Activated CD8-positive, alpha-beta memory T cell treated with anti-CD3 and anti-CD28 coated beads, Interleukin-2, amount 50 U/mL, for 24 hours (primary cell): ENCODE data around the gene TBC1D10B.
"Not testable (repeated sequence)": the region's sequence is repeated elsewhere in the genome, so short reads cannot be mapped to it uniquely, and the experiment has no call there.

Experiments used
- DNase-seq: peaks from one replicate; pipeline ENCODE4 v3.0.0-alpha.2; 2020; ENCODE audit errors: extremely low read depth

The TBC1D10B gene

GRCh38 chr16:30397776-30398660 lies 27.7 kb upstream of the TBC1D10B start:
- DNase-seq: no peak

- DNase-seq: no peak
Observed at GRCh38 chr16:30397056-30397455, 26.8 kb upstream of the TBC1D10B start.

GRCh38 chr16:30396627-30397026 lies 26.3 kb upstream of the TBC1D10B start:
- not testable (repeated sequence) for DNase-seq

- no peak for DNase-seq
Observed at GRCh38 chr16:30395992-30396585, 25.8 kb upstream of the TBC1D10B start.

- no peak for DNase-seq
Observed at GRCh38 chr16:30395155-30395991, 25.1 kb upstream of the TBC1D10B start, which contains the start of gene ZNF48. ZNF48 (plus strand) TSS chr16:30395420; CDS start chr16:30395795, 375 bp downstream.

GRCh38 chr16:30394592-30395154 lies 24.4 kb upstream of the TBC1D10B start:
- DNase-seq: no peak

- no peak for DNase-seq
Observed at GRCh38 chr16:30383521-30383920, 13.2 kb upstream of the TBC1D10B start.

GRCh38 chr16:30382111-30382881 lies 12.0 kb upstream of the TBC1D10B start, which contains the start of gene SEPTIN1:
SEPTIN1 (minus strand) TSS chr16:30382561; CDS start chr16:30382542, 19 bp downstream.
- DNase-seq: no peak

- no peak for DNase-seq
Observed at GRCh38 chr16:30381291-30382041, 11.2 kb upstream of the TBC1D10B start.

- DNase-seq: no peak
Observed at GRCh38 chr16:30380803-30381208, 10.5 kb upstream of the TBC1D10B start.

GRCh38 chr16:30380072-30380802 lies 9.9 kb upstream of the TBC1D10B start:
- no peak for DNase-seq

- no peak for DNase-seq
Observed at GRCh38 chr16:30379158-30379783, 9.0 kb upstream of the TBC1D10B start.

- DNase-seq: peak; percentile 97
Observed at GRCh38 chr16:30378236-30379157, 8.2 kb upstream of the TBC1D10B start.

- no peak for DNase-seq
Observed at GRCh38 chr16:30377812-30378235, 7.5 kb upstream of the TBC1D10B start.

GRCh38 chr16:30377050-30377811 lies 6.9 kb upstream of the TBC1D10B start:
- no peak for DNase-seq

GRCh38 chr16:30376461-30376902 lies 6.2 kb upstream of the TBC1D10B start:
- no peak for DNase-seq

- DNase-seq: no peak
Observed at GRCh38 chr16:30375864-30376263, 5.6 kb upstream of the TBC1D10B start.
